ENCODE results near the gene PARK7.
A peak's percentile ranks its signal among the peaks of the same experiment; 100 is the strongest.

Gene PARK7

DNA sequence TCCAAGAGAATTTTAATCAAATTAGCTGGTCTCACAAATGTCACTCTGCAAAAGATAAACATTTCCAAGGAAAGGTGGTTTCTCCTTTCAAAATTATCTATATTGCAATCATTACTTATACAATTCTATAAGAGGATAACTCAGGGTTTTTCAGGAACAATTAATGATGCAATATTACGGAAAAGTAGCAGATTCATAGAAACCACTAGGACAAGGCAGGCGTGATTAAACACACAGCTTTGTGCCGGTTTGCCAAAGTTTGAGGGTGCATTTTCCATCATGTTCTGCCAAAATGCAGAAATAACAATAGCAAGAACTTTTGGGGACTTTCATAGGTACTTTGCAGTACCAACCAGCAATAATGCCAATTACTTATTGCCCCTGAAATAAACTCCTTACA is 21.5 kb upstream of the PARK7 start:
- TF ChIP-seq GABPA (IDR thresholded peaks at IDR 0.05; ENCODE audit: low read depth), result no peak
- TF ChIP-seq POLR2AphosphoS5 (IDR thresholded peaks at IDR 0.05; ENCODE audit: low read depth), result no peak
- no peak for TF ChIP-seq SPI1 (IDR thresholded peaks at IDR 0.05; ENCODE audit: borderline replicate concordance, low read depth)
- TF ChIP-seq, protein P1, sequence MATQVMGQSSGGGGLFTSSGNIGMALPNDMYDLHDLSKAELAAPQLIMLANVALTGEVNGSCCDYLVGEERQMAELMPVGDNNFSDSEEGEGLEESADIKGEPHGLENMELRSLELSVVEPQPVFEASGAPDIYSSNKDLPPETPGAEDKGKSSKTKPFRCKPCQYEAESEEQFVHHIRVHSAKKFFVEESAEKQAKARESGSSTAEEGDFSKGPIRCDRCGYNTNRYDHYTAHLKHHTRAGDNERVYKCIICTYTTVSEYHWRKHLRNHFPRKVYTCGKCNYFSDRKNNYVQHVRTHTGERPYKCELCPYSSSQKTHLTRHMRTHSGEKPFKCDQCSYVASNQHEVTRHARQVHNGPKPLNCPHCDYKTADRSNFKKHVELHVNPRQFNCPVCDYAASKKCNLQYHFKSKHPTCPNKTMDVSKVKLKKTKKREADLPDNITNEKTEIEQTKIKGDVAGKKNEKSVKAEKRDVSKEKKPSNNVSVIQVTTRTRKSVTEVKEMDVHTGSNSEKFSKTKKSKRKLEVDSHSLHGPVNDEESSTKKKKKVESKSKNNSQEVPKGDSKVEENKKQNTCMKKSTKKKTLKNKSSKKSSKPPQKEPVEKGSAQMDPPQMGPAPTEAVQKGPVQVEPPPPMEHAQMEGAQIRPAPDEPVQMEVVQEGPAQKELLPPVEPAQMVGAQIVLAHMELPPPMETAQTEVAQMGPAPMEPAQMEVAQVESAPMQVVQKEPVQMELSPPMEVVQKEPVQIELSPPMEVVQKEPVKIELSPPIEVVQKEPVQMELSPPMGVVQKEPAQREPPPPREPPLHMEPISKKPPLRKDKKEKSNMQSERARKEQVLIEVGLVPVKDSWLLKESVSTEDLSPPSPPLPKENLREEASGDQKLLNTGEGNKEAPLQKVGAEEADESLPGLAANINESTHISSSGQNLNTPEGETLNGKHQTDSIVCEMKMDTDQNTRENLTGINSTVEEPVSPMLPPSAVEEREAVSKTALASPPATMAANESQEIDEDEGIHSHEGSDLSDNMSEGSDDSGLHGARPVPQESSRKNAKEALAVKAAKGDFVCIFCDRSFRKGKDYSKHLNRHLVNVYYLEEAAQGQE (IDR thresholded peaks at IDR 0.05; ENCODE audit: insufficient replicate concordance, low read depth), result no peak
- TF ChIP-seq, protein P2, sequence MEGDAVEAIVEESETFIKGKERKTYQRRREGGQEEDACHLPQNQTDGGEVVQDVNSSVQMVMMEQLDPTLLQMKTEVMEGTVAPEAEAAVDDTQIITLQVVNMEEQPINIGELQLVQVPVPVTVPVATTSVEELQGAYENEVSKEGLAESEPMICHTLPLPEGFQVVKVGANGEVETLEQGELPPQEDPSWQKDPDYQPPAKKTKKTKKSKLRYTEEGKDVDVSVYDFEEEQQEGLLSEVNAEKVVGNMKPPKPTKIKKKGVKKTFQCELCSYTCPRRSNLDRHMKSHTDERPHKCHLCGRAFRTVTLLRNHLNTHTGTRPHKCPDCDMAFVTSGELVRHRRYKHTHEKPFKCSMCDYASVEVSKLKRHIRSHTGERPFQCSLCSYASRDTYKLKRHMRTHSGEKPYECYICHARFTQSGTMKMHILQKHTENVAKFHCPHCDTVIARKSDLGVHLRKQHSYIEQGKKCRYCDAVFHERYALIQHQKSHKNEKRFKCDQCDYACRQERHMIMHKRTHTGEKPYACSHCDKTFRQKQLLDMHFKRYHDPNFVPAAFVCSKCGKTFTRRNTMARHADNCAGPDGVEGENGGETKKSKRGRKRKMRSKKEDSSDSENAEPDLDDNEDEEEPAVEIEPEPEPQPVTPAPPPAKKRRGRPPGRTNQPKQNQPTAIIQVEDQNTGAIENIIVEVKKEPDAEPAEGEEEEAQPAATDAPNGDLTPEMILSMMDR (IDR thresholded peaks at IDR 0.05; ENCODE audit: insufficient read depth, low read length), result no peak
- Histone ChIP-seq H3K27me3 (ENCODE audit: insufficient read depth, poor library complexity, severe bottlenecking) (no peaks in the 10 kb centered on the region), H3K4me3 (replicated peaks; ENCODE audit: insufficient read depth, low read length) (no peak overlapping the region), H3K27ac (replicated peaks) (no peak overlapping the region)
- DNase-seq (ENCODE audit: low read depth in 1 of 2, low spot score in 1 of 2), result no peak

DNA sequence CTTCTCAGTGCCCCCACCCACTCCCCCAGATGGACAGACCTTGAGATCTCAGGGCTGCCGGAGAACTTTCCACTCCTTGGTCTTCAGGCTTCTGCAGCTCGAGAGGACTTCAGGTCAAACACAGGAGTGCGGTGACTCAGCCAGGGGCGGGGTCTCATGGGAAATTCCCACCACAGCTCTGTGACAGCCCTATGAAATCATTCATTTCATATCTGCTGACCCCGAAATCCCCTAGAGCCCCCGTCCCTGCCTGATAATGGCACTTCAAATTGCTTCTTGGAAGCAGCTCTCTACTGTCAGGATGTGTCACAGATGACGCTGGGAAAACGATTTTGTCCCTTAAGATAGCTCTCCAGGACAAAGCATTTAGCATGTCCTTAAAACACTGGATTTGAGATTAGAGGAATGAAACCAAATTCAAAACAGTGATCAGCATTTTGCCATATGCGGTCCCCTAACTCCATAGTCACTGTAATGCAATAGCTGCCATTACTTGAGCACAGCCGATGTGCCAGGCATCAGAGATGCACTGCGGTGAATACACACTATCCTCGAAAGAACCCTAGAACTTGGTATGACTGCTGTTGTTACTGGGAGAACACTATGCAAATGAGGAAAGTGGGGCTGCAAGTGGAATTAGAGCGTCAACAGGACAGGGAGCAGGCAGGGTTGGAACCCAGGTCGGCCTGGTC is 20.6 kb upstream of the PARK7 start, which contains the start of gene TNFRSF9:
TSS of gene TNFRSF9 (minus strand) at position 95 of the 692 bp plus-strand sequence. CDS start 845 bp downstream, outside the sequence.
- no peak for TF ChIP-seq POLR2AphosphoS5 (IDR thresholded peaks at IDR 0.05; ENCODE audit: low read depth)
- TF ChIP-seq SPI1 (IDR thresholded peaks at IDR 0.05; ENCODE audit: borderline replicate concordance, low read depth), result no peak
- TF ChIP-seq, protein P2 (IDR thresholded peaks at IDR 0.05; ENCODE audit: insufficient read depth, low read length), result no peak
- no peak for DNase-seq (ENCODE audit: low read depth in 1 of 2, low spot score in 1 of 2)
- peak within 1 kb of the TSS; percentile 74 for H3K27ac ChIP-seq (replicated peaks)
- H3K4me3 ChIP-seq (replicated peaks; ENCODE audit: insufficient read depth, low read length), result no peak within 1 kb of the TSS
- no peaks in the 10 kb centered on the region for H3K27me3 ChIP-seq (ENCODE audit: insufficient read depth, poor library complexity, severe bottlenecking)

DNA sequence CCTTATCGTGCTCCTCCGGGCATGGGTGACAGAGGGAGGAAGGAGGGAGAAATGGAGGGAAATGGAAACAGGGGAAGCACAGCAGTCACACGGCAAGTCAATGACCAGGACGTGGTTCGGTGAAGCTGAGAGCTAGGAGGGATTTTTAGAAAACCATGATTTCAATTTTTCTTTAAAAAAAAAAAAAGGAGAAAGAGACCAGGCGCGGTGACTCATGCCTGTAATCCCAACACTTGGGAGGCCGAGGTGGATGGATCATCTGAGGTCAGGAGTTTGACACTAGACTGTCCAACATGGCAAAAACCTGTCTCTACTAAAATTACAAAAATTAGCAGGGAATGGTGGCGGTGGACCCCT is 20.1 kb upstream of the PARK7 start:
- TF ChIP-seq, protein P2 (IDR thresholded peaks at IDR 0.05; ENCODE audit: insufficient read depth, low read length), result no peak
- H3K27ac ChIP-seq (replicated peaks), result peak overlapping the region; percentile 74
- H3K27me3 ChIP-seq (ENCODE audit: insufficient read depth, poor library complexity, severe bottlenecking), result no peaks in the 10 kb centered on the region
- DNase-seq (ENCODE audit: low read depth in 1 of 2, low spot score in 1 of 2), result no peak
- H3K4me3 ChIP-seq (replicated peaks; ENCODE audit: insufficient read depth, low read length), result no peak overlapping the region

DNA sequence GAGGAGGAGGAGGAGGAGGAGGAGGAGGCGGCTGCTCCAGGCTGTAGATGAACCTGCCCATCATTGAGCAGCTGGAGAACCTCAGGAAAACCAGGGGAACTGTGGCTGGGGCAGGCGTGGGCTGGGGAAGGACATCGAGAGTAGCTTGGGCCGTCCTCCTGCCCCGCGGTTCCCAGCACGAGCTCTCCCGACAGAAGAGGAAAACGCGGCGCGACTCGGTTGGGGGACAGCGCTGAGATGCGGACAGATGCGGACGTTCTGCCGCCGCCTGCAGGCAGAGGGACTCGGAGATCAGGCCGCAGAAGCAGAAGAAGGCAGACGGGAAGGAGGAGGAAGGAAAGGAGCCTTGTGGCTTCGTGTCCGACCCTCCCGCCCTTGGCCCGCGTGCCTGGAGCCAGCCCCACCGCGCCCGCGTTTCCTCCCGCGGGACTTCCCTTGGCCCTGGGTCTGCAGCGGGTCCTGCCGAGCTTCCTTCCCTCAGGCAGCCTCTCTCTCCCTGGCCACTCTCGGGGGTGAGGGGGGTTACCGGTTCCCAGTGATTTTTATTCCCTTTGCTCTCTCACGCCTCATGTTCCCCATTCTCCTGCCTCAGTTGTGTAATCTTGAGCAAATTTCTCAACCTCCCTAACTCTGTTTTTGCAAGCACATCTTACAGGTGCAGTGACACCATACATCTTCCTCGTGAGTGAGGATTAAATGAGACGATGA is 19.1 kb upstream of the PARK7 start:
- TF ChIP-seq, protein P2 (IDR thresholded peaks at IDR 0.05; ENCODE audit: insufficient read depth, low read length), result peak; percentile 1
- no peak; the same call in 1 of the 2 replicates for TF ChIP-seq GABPA (IDR thresholded peaks at IDR 0.05; ENCODE audit: low read depth)
- TF ChIP-seq, protein P1 (IDR thresholded peaks at IDR 0.05; ENCODE audit: insufficient replicate concordance, low read depth), result peak; percentile 35
- peak; percentile 54 for TF ChIP-seq POLR2AphosphoS5 (IDR thresholded peaks at IDR 0.05; ENCODE audit: low read depth)
- TF ChIP-seq SPI1 (IDR thresholded peaks at IDR 0.05; ENCODE audit: borderline replicate concordance, low read depth), result peak; percentile 58; the same call in 1 of the 2 replicates
- peak; percentile 89 to 92 for DNase-seq (ENCODE audit: low read depth in 1 of 2, low spot score in 1 of 2)

More for the DNA sequence above, 19.1 kb upstream of the PARK7 start:
- Histone ChIP-seq H3K27ac (replicated peaks) (peak overlapping the region; percentile 74), H3K27me3 (ENCODE audit: insufficient read depth, poor library complexity, severe bottlenecking) (no peaks in the 10 kb centered on the region), H3K4me3 (replicated peaks; ENCODE audit: insufficient read depth, low read length) (peak overlapping the region; percentile 26)
